A549 (cell line): Measurements from ENCODE around the gene TRAM2.

Experiments used
- BHLHE40 ChIP-seq: IDR thresholded peaks from 2 replicates; pipeline ENCODE4 v1.6.1; 2012; ENCODE audit warnings: low read depth, low read length, inconsistent platforms
- JUN ChIP-seq, 2 experiments: fragments of >200 bp; sonication (Bioruptor Twin); formaldehyde crosslinking; IDR thresholded peaks; 2 replicates in 1 of 2; 3 replicates in 1 of 2; pipeline ENCODE4 v1.6.1; 2016 to 2017
- KDM1A ChIP-seq: fragments of 200-600 bp; sonication (generic); IDR thresholded peaks from 2 replicates; pipeline ENCODE4 v1.6.1; 2016; ENCODE audit warnings: low read depth, mild to moderate bottlenecking
- TF ChIP-seq, protein P1 (sequence below): fragments of >200 bp; sonication (Bioruptor Twin); formaldehyde crosslinking; IDR thresholded peaks from 3 replicates; pipeline ENCODE4 v1.5.1; 2016
- TF ChIP-seq, protein P2 (sequence below): IDR thresholded peaks from 2 replicates; pipeline ENCODE4 v1.6.1; 2012

GRCh38 chr6:52539607-52540006, 37.3 kb downstream of the TRAM2 start:
- TF ChIP-seq KDM1A = no peak
- TF ChIP-seq, protein P1, sequence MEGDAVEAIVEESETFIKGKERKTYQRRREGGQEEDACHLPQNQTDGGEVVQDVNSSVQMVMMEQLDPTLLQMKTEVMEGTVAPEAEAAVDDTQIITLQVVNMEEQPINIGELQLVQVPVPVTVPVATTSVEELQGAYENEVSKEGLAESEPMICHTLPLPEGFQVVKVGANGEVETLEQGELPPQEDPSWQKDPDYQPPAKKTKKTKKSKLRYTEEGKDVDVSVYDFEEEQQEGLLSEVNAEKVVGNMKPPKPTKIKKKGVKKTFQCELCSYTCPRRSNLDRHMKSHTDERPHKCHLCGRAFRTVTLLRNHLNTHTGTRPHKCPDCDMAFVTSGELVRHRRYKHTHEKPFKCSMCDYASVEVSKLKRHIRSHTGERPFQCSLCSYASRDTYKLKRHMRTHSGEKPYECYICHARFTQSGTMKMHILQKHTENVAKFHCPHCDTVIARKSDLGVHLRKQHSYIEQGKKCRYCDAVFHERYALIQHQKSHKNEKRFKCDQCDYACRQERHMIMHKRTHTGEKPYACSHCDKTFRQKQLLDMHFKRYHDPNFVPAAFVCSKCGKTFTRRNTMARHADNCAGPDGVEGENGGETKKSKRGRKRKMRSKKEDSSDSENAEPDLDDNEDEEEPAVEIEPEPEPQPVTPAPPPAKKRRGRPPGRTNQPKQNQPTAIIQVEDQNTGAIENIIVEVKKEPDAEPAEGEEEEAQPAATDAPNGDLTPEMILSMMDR = no peak
- no peak for TF ChIP-seq JUN (IDR thresholded peaks at IDR 0.05)
- TF ChIP-seq, protein P2, sequence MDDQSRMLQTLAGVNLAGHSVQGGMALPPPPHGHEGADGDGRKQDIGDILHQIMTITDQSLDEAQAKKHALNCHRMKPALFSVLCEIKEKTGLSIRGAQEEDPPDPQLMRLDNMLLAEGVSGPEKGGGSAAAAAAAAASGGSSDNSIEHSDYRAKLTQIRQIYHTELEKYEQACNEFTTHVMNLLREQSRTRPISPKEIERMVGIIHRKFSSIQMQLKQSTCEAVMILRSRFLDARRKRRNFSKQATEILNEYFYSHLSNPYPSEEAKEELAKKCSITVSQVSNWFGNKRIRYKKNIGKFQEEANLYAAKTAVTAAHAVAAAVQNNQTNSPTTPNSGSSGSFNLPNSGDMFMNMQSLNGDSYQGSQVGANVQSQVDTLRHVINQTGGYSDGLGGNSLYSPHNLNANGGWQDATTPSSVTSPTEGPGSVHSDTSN = no peak
- no peak for TF ChIP-seq BHLHE40
